ENCODE measurements around the gene FGD4. TPM values are rescaled to one million over a fixed set of nuclear protein-coding genes. Genes with fewer than 3 reads are reported as not detected.
A peak's percentile ranks its signal among the peaks of the same experiment; 100 is the strongest.

Gene FGD4
- total and polyA plus RNA-seq, 7 donors: 7.8 to 19.1 (median 11.3) TPM

GRCh38 chr12:32446316-32447119, 47.2 kb downstream of the FGD4 start:
- WGBS, 2 donors: 77 to 87% methylated on average over 14 of the region's 14 CpGs
- TF ChIP-seq CTCF (IDR thresholded peaks at IDR 0.05): no peak
- no peak for TF ChIP-seq EP300 (IDR thresholded peaks at IDR 0.05)
- TF ChIP-seq POLR2AphosphoS5 (IDR thresholded peaks at IDR 0.05): no peak
- no peak for TF ChIP-seq POLR2A (IDR thresholded peaks at IDR 0.05)
- Histone ChIP-seq H3K4me1 (peaks cover 0 to 4% (median 0%) of the 10 kb centered on the region in 4 donors), H3K27ac (no peak overlapping the region), H3K36me3 (no peaks in the 10 kb centered on the region), H3K9me3 (no peaks in the 10 kb centered on the region), H3K4me3 (no peak overlapping the region), H3K27me3 (no peaks in the 10 kb centered on the region)
- intact Hi-C loops (cut with DNase I): no loop called here
- no peak for DNase-seq

- intact Hi-C loops (cut with DNase I): no loop called here
- TF ChIP-seq POLR2A (IDR thresholded peaks at IDR 0.05) (no peak), POLR2AphosphoS5 (IDR thresholded peaks at IDR 0.05) (no peak), CTCF (IDR thresholded peaks at IDR 0.05) (no peak), EP300 (IDR thresholded peaks at IDR 0.05) (no peak)
- no peak overlapping the region for H3K27ac ChIP-seq
- H3K9me3 ChIP-seq: no peaks in the 10 kb centered on the region
- peaks cover 0 to 4% (median 0%) of the 10 kb centered on the region in 4 donors for H3K4me1 ChIP-seq
- no peaks in the 10 kb centered on the region for H3K27me3 ChIP-seq
- H3K36me3 ChIP-seq: no peaks in the 10 kb centered on the region
- DNase-seq: no peak
- no peak overlapping the region for H3K4me3 ChIP-seq
- 77 to 80% methylated on average over 6 of the region's 6 CpGs for WGBS, 2 donors
Measured at GRCh38 chr12:32448586-32448985, 49.2 kb downstream of the FGD4 start.

GRCh38 chr12:32450363-32450762, 51.0 kb downstream of the FGD4 start:
- Histone ChIP-seq H3K9me3 (no peaks in the 10 kb centered on the region), H3K27ac (peak overlapping the region in 1 of 4 donors; percentile 47), H3K4me1 (peaks cover 0 to 8% (median 0%) of the 10 kb centered on the region in 4 donors), H3K36me3 (no peaks in the 10 kb centered on the region), H3K27me3 (no peaks in the 10 kb centered on the region), H3K4me3 (no peak overlapping the region)
- intact Hi-C loops (cut with DNase I): loop anchor here (5.0 kb wide), 1 partner anchor 207 kb away; no protein-coding TSS in a partner anchor
- no peak for TF ChIP-seq EP300 (IDR thresholded peaks at IDR 0.05)
- DNase-seq: no peak
- 62 to 85% methylated on average over 2 of the region's 2 CpGs for WGBS, 2 donors

GRCh38 chr12:32450768-32451167, 51.4 kb downstream of the FGD4 start:
- Histone ChIP-seq H3K4me3 (no peak overlapping the region), H3K4me1 (peaks cover 0 to 8% (median 0%) of the 10 kb centered on the region in 4 donors), H3K36me3 (no peaks in the 10 kb centered on the region), H3K27me3 (no peaks in the 10 kb centered on the region), H3K9me3 (no peaks in the 10 kb centered on the region), H3K27ac (peak overlapping the region in 1 of 4 donors; percentile 47)
- DNase-seq: no peak
- 75 to 94% methylated on average over 1 of the region's 1 CpG for WGBS, 2 donors
- intact Hi-C loops (cut with DNase I): loop anchor here (5.0 kb wide), 1 partner anchor 207 kb away; no protein-coding TSS in a partner anchor
- TF ChIP-seq POLR2A (IDR thresholded peaks at IDR 0.05): no peak
- no peak for TF ChIP-seq POLR2AphosphoS5 (IDR thresholded peaks at IDR 0.05)
- TF ChIP-seq EP300 (IDR thresholded peaks at IDR 0.05): no peak
- no peak for TF ChIP-seq CTCF (IDR thresholded peaks at IDR 0.05)

DNA sequence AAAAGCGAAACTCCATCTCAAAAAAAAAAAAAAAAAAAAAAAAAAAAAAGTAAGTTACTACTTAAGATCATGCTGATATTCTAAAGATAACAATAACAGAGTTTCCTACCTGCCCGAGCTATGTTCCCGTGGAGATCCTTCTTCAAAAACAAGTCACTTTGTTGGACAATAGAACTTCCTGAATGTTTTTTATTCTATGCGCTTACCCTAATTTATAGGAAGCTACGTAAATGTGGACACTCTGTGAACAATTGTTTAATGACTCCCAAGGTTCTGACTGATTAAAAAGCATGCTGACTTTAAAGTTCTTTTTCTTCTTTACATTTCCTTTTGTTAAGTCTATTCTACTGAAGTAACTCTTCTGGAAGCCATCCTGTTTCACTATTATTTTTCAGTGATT, 52.5 kb downstream of the FGD4 start:
- Histone ChIP-seq H3K27ac (no peak overlapping the region), H3K4me3 (no peak overlapping the region)
- intact Hi-C loops (cut with DNase I): loop anchor here (5.0 kb wide), 1 partner anchor 205 kb away; no protein-coding TSS in a partner anchor

More for the DNA sequence above, 52.5 kb downstream of the FGD4 start:
- DNase-seq: no peak
- Histone ChIP-seq H3K4me1 (peaks cover 0 to 13% (median 5%) of the 10 kb centered on the region in 4 donors), H3K27me3 (no peaks in the 10 kb centered on the region), H3K9me3 (no peaks in the 10 kb centered on the region), H3K36me3 (no peaks in the 10 kb centered on the region)
- 85 to 86% methylated on average over 5 of the region's 5 CpGs for WGBS, 2 donors
- no peak for TF ChIP-seq CTCF (IDR thresholded peaks at IDR 0.05)
- TF ChIP-seq EP300 (IDR thresholded peaks at IDR 0.05): no peak
